Measurements from ENCODE around the gene HSBP1. TPM values are rescaled to one million over a fixed set of nuclear protein-coding genes. Genes with fewer than 3 reads are reported as not detected.

HSBP1 gene
- total RNA-seq, 1 donor from 2014 or later, result 87.6 TPM

DNA sequence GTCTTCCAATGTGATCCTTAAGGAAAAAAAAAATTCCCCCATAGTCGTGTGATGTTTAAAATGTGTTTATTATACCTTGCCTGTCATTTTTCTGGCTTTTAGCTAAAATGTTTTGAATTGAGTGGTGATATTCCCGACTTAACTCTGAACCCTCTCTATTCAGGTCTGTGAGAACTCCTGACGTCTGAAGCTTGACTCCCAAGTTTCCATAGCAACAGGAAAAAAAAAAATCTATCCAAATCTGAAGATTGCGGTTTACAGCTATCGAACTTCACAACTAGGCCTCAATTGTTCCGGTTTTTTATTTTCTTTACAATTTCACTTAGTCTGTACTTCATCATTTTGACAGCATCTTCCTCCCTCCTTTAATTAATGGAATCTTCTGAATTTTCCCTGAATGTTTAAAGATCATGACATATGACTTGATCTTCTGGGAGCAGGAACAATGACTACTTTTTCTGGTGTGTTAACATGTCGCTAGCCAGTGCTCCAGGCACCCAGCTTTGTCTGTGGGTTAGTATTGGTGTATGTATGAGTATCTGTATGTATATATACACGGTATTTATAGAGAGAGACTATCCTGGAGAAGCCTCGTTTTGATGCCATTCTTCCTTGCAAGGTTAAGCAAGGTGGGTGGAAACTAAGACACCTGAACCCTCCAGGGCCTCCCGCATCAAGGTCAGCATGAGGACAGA lies 12.8 kb upstream of the HSBP1 start:
- Histone ChIP-seq H3K36me3 (no peaks in the 10 kb centered on the region), H3K27me3 (no peaks in the 10 kb centered on the region), H3F3A (ENCODE audit: low read depth) (no peaks in the 10 kb centered on the region), H3K79me2 (ENCODE audit: low read depth) (no peaks in the 10 kb centered on the region), H3K27ac (no peak overlapping the region), H3K9ac (no peak overlapping the region), H3K9me3 (ENCODE audit: low read depth) (no peaks in the 10 kb centered on the region), H2AFZ (replicated peaks) (no peak overlapping the region), H3K4me3 (no peak overlapping the region), H3K4me2 (no peak overlapping the region), H4K20me1 (ENCODE audit: low read depth) (no peaks in the 10 kb centered on the region), H3K4me1 (no peaks in the 10 kb centered on the region)
- Mint-ChIP-seq H3K4me3 (no peak overlapping the region), H3K9me3 (no peaks in the 10 kb centered on the region), H3K36me3 (no peaks in the 10 kb centered on the region), H3K27ac (no peak overlapping the region), H3K27me3 (ENCODE audit: insufficient read depth, low read depth) (peaks cover 9% of the 10 kb centered on the region), H3K4me1 (peaks cover 26% of the 10 kb centered on the region)
- no peak for TF ChIP-seq CTCF (IDR thresholded peaks at IDR 0.05)
- TF ChIP-seq EZH2phosphoT487 (IDR thresholded peaks at IDR 0.05), result no peak
- TF ChIP-seq EZH2 (IDR thresholded peaks at IDR 0.05), result no peak
- no peak for DNase-seq (ENCODE audit: low spot score)

DNA sequence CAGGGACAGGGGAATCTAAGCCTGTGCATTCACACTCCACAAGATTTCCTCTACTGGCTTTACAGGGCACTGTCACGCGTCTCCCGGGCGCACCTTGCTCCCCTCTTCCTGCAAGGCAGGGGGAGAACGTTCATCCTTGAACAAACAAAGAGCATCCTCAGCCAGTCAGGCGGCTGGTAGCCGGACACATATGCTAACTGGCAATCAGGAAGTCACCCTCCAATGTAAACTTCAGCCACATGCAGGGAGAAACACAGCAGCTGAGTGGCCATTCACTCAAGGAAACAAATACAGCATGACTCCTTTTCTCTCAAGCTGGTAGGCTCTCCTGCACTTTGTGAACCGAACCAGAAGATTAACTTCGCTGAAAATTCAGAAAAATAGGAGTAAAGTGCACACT lies 10.8 kb upstream of the HSBP1 start:
- no peak overlapping the region for H3K4me3 Mint-ChIP-seq
- no peak for DNase-seq (ENCODE audit: low spot score)

GRCh38 chr16:83799336-83799735 lies 8.4 kb upstream of the HSBP1 start:
- no peak overlapping the region for H3K4me3 Mint-ChIP-seq
- Histone ChIP-seq H2AFZ (replicated peaks) (no peak overlapping the region), H3K36me3 (no peaks in the 10 kb centered on the region), H3K4me1 (no peaks in the 10 kb centered on the region), H3K9me3 (ENCODE audit: low read depth) (no peaks in the 10 kb centered on the region), H3F3A (ENCODE audit: low read depth) (no peaks in the 10 kb centered on the region), H3K27ac (no peak overlapping the region), H3K79me2 (ENCODE audit: low read depth) (no peaks in the 10 kb centered on the region), H3K4me2 (no peak overlapping the region), H3K9ac (no peak overlapping the region), H3K27me3 (no peaks in the 10 kb centered on the region), H4K20me1 (ENCODE audit: low read depth) (no peaks in the 10 kb centered on the region), H3K4me3 (no peak overlapping the region)
- TF ChIP-seq EZH2 (IDR thresholded peaks at IDR 0.05) (no peak), CTCF (IDR thresholded peaks at IDR 0.05) (no peak), EZH2phosphoT487 (IDR thresholded peaks at IDR 0.05) (no peak)
- DNase-seq (ENCODE audit: low spot score), result no peak
- H3K9me3 Mint-ChIP-seq, result no peaks in the 10 kb centered on the region
- H3K27ac Mint-ChIP-seq, result no peak overlapping the region
- H3K4me1 Mint-ChIP-seq, result peaks cover 14% of the 10 kb centered on the region
- no peaks in the 10 kb centered on the region for H3K36me3 Mint-ChIP-seq
- H3K27me3 Mint-ChIP-seq (ENCODE audit: insufficient read depth, low read depth), result peaks cover 6% of the 10 kb centered on the region

More for the DNA sequence above, 10.8 kb upstream of the HSBP1 start:
- Histone ChIP-seq H3K27ac (no peak overlapping the region), H4K20me1 (ENCODE audit: low read depth) (no peaks in the 10 kb centered on the region), H3K9me3 (ENCODE audit: low read depth) (no peaks in the 10 kb centered on the region), H3K9ac (no peak overlapping the region), H3F3A (ENCODE audit: low read depth) (no peaks in the 10 kb centered on the region), H3K36me3 (no peaks in the 10 kb centered on the region), H3K4me2 (no peak overlapping the region), H3K79me2 (ENCODE audit: low read depth) (no peaks in the 10 kb centered on the region), H3K4me1 (no peaks in the 10 kb centered on the region), H3K27me3 (no peaks in the 10 kb centered on the region), H2AFZ (replicated peaks) (no peak overlapping the region), H3K4me3 (no peak overlapping the region)
- peaks cover 21% of the 10 kb centered on the region for H3K4me1 Mint-ChIP-seq
- peaks cover 9% of the 10 kb centered on the region for H3K27me3 Mint-ChIP-seq (ENCODE audit: insufficient read depth, low read depth)
- no peak overlapping the region for H3K27ac Mint-ChIP-seq
- TF ChIP-seq EZH2 (IDR thresholded peaks at IDR 0.05) (no peak), CTCF (IDR thresholded peaks at IDR 0.05) (no peak), EZH2phosphoT487 (IDR thresholded peaks at IDR 0.05) (no peak)
- H3K36me3 Mint-ChIP-seq, result no peaks in the 10 kb centered on the region
- no peaks in the 10 kb centered on the region for H3K9me3 Mint-ChIP-seq

Measured in neural progenitor cell (in vitro differentiated cells).